ENCODE measurements around the gene ZNF223.
A peak's percentile ranks its signal among the peaks of the same experiment; 100 is the strongest.

Gene ZNF223

GRCh38 chr19:44051650-44052402 lies at the start of gene ZNF223:
ZNF223 (plus strand) TSS chr19:44052036; CDS start chr19:44055177, 3,141 bp downstream.
- peak; percentile 59 for DNase-seq (ENCODE audit: low read depth)

GRCh38 chr19:44002212-44002565 lies 49.6 kb upstream of the ZNF223 start:
- DNase-seq (ENCODE audit: low read depth), result no peak

- DNase-seq (ENCODE audit: low read depth), result peak; percentile 72
These were observed 49.0 kb upstream of the ZNF223 start, which contains the start of gene ZNF230 for GRCh38 chr19:44002566-44003460. ZNF230 (plus strand) TSS chr19:44002957; CDS start chr19:44007079, 4,122 bp downstream.

GRCh38 chr19:44003461-44004009 lies 48.3 kb upstream of the ZNF223 start:
- no peak for DNase-seq (ENCODE audit: low read depth)

- DNase-seq (ENCODE audit: low read depth), result no peak
These were observed 45.9 kb upstream of the ZNF223 start for GRCh38 chr19:44005973-44006372.

GRCh38 chr19:44007473-44007872 lies 44.4 kb upstream of the ZNF223 start:
- no peak for DNase-seq (ENCODE audit: low read depth)

GRCh38 chr19:44010468-44010867 lies 41.4 kb upstream of the ZNF223 start:
- no peak for DNase-seq (ENCODE audit: low read depth)

GRCh38 chr19:44019498-44019897 lies 32.3 kb upstream of the ZNF223 start:
- no peak for DNase-seq (ENCODE audit: low read depth)

- no peak for DNase-seq (ENCODE audit: low read depth)
These were observed 30.6 kb upstream of the ZNF223 start for GRCh38 chr19:44021221-44021620.

- DNase-seq (ENCODE audit: low read depth), result no peak
These were observed 27.0 kb upstream of the ZNF223 start for GRCh38 chr19:44024900-44025216.

- DNase-seq (ENCODE audit: low read depth), result peak; percentile 71
These were observed 26.5 kb upstream of the ZNF223 start, which contains the start of gene ZNF222 for GRCh38 chr19:44025217-44025936. ZNF222 (plus strand) TSS chr19:44025379; CDS start chr19:44025437, 58 bp downstream.

GRCh38 chr19:44026622-44027021 lies 25.2 kb upstream of the ZNF223 start:
- DNase-seq (ENCODE audit: low read depth), result no peak

- no peak for DNase-seq (ENCODE audit: low read depth)
These were observed 19.7 kb upstream of the ZNF223 start for GRCh38 chr19:44032001-44032610.

- no peak for DNase-seq (ENCODE audit: low read depth)
These were observed 9.7 kb upstream of the ZNF223 start for GRCh38 chr19:44042147-44042546.

GRCh38 chr19:44050740-44051649 lies 841 bp upstream of the ZNF223 start:
- DNase-seq (ENCODE audit: low read depth), result no peak

- DNase-seq (ENCODE audit: low read depth), result no peak
These were observed 4.0 kb downstream of the ZNF223 start for GRCh38 chr19:44055870-44056269.

GRCh38 chr19:44059229-44059628 lies 7.4 kb downstream of the ZNF223 start:
- no peak for DNase-seq (ENCODE audit: low read depth)

GRCh38 chr19:44061038-44061437 lies 9.2 kb downstream of the ZNF223 start:
- no peak for DNase-seq (ENCODE audit: low read depth)

GRCh38 chr19:44066305-44066704 lies 14.5 kb downstream of the ZNF223 start:
- no peak for DNase-seq (ENCODE audit: low read depth)

GRCh38 chr19:44069415-44069814 lies 17.6 kb downstream of the ZNF223 start:
- DNase-seq (ENCODE audit: low read depth), result no peak

Measured in stimulated activated CD8-positive, alpha-beta memory T cell treated with anti-CD3 and anti-CD28 coated beads, Interleukin-4, amount 100 ng/mL, for 24 hours (primary cell).